CD4-positive, alpha-beta memory T cell (primary cell): Measurements from ENCODE around the gene ANKRD52. TPM values are rescaled to one million over a fixed set of nuclear protein-coding genes. Genes with fewer than 3 reads are reported as not detected.
"Not testable (repeated sequence)": the region's sequence is repeated elsewhere in the genome, so short reads cannot be mapped to it uniquely, and the experiment has no call there.

Source experiments
- CTCF ChIA-PET: fragments of 350-600 bp; sonication (Branson Sonifier 250); formaldehyde crosslinking; loops from one replicate; lab custom pipeline; 2021; ENCODE audit warnings: inconsistent platforms; ENCODE audit not compliant: partially characterized antibody; lab: Charles Lee
- POLR2A ChIA-PET: fragments of 350-600 bp; sonication (Branson Sonifier 250); formaldehyde crosslinking; loops from one replicate; lab custom pipeline; 2021; ENCODE audit not compliant: partially characterized antibody; lab: Charles Lee
- DNase-seq, 5 donors: peaks; one replicate each; pipeline versions ENCODE4 v3.0.0 to v3.0.0-alpha.2; 2020 to 2022; ENCODE audit warnings: mixed read lengths in 1 of 5
- H3K27ac ChIP-seq: one replicate; pipeline ENCODE4 v1.7.0; 2013; ENCODE audit warnings: low read depth, low read length
- H3K27me3 ChIP-seq: 2 replicates; pipeline ENCODE4 v1.7.0; 2013; ENCODE audit warnings: mild to moderate bottlenecking, low read length, moderate library complexity; ENCODE audit not compliant: insufficient read depth
- H3K36me3 ChIP-seq: 2 replicates; pipeline ENCODE4 v1.7.0; 2013; ENCODE audit warnings: mild to moderate bottlenecking, low read length, moderate library complexity; ENCODE audit not compliant: insufficient read depth
- H3K4me1 ChIP-seq: 2 replicates; pipeline ENCODE4 v1.7.0; 2013; ENCODE audit warnings: mild to moderate bottlenecking, low read length, moderate library complexity; ENCODE audit not compliant: insufficient read depth
- H3K4me3 ChIP-seq, 2 donors: one replicate each; pipeline ENCODE4 v1.7.0; 2013; ENCODE audit warnings: low read length in 2 of 2, mild to moderate bottlenecking in 1 of 2
- H3K9me3 ChIP-seq, 2 donors: one replicate each; pipeline ENCODE4 v1.7.0; 2013; ENCODE audit warnings: low read length in 2 of 2, control low read depth in 1 of 2; ENCODE audit not compliant: control insufficient read depth in 1 of 2
- H3K27ac Mint-ChIP-seq, 7 donors: one replicate each; pipeline ENCODE4 v1.8.0; 2020 to 2021; ENCODE audit warnings: mixed read lengths in 7 of 7, mild to moderate bottlenecking in 6 of 7, inconsistent platforms in 3 of 7, moderate library complexity in 3 of 7
- H3K27me3 Mint-ChIP-seq, 2 donors: one replicate each; pipeline ENCODE4 v1.8.0; 2020 to 2021; ENCODE audit warnings: mixed read lengths in 2 of 2
- H3K36me3 Mint-ChIP-seq, 2 donors: one replicate each; pipeline ENCODE4 v1.8.0; 2020 to 2021; ENCODE audit warnings: mixed read lengths in 2 of 2, inconsistent platforms in 1 of 2, mild to moderate bottlenecking in 1 of 2
- H3K4me1 Mint-ChIP-seq, 4 donors: one replicate each; pipeline ENCODE4 v1.8.0; 2020 to 2021; ENCODE audit warnings: mixed read lengths in 4 of 4, mild to moderate bottlenecking in 1 of 4
- H3K4me3 Mint-ChIP-seq, 8 donors: one replicate each; pipeline ENCODE4 v1.8.0; 2020 to 2021; ENCODE audit warnings: mixed read lengths in 8 of 8, mild to moderate bottlenecking in 7 of 8, moderate library complexity in 6 of 8, inconsistent platforms in 3 of 8
- H3K9me3 Mint-ChIP-seq, 8 donors: one replicate each; pipeline ENCODE4 v1.8.0; 2020 to 2021; ENCODE audit warnings: mixed read lengths in 8 of 8, mild to moderate bottlenecking in 5 of 8, inconsistent platforms in 3 of 8, moderate library complexity in 1 of 8
- intact Hi-C: fragments of 100-400 bp; cut with micrococcal nuclease; formaldehyde crosslinking; loops from one replicate; pipeline ENCODE4 v1.15.1; 2023
- polyA plus RNA-seq, 2 donors: library from polyadenylated mRNA; unstranded; fragments of 300-500 nt; fragmentation: Illumina TruSeq; gene quantifications; one replicate each; pipeline ENCODE4 v1.2.3, GENCODE V29; 2021
- total RNA-seq, 2 experiments: library from RNA; stranded (reverse); gene quantifications; one replicate each; pipeline ENCODE4 v1.2.3, GENCODE V29; 2021

Gene ANKRD52
- total and polyA plus RNA-seq, 4 experiments from 2014 or later, result 3.4 to 44.5 (median 34.6) TPM

DNA sequence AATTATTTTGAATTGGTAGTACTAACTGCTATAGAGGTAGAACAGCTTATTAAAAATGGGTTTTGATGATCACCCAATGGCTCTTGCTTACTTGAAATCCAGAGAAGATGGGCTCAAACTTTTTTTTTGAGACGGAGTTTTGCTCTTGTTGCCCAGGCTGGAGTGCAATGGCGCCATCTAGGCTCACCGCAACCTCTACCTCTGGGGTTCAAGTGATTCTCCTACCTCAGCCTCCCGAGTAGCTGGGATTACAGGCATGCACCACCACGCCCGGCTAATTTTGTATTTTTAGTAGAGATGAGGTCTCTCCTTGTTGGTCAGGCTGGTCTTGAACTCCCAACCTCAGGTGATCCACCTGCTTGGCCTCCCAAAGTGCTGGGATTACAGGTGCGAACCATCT, 4.8 kb upstream of the ANKRD52 start:
- H3K9me3 Mint-ChIP-seq, H3K27ac ChIP-seq, H3K4me3 ChIP-seq, H3K9me3 ChIP-seq, H3K27me3 ChIP-seq, intact Hi-C loops, DNase-seq, H3K36me3 ChIP-seq, H3K27me3 Mint-ChIP-seq, H3K36me3 Mint-ChIP-seq, H3K4me3 Mint-ChIP-seq, H3K27ac Mint-ChIP-seq: not testable (repeated sequence)
- POLR2A ChIA-PET, result interaction anchor here (0.6 kb wide), 1 partner anchor 73 kb away, joined by 3 read pairs; the partner anchor contains the start of gene SMARCC2
- peaks cover 17% of the 10 kb centered on the region for H3K4me1 ChIP-seq
- CTCF ChIA-PET, result interaction anchor here (0.7 to 1.2 kb wide), 4 partner anchors 35 to 1263 kb away, joined by 3 to 5 read pairs (median 4); no protein-coding TSS in a partner anchor
- peaks cover 16 to 31% (median 23%) of the 10 kb centered on the region in 4 donors for H3K4me1 Mint-ChIP-seq

DNA sequence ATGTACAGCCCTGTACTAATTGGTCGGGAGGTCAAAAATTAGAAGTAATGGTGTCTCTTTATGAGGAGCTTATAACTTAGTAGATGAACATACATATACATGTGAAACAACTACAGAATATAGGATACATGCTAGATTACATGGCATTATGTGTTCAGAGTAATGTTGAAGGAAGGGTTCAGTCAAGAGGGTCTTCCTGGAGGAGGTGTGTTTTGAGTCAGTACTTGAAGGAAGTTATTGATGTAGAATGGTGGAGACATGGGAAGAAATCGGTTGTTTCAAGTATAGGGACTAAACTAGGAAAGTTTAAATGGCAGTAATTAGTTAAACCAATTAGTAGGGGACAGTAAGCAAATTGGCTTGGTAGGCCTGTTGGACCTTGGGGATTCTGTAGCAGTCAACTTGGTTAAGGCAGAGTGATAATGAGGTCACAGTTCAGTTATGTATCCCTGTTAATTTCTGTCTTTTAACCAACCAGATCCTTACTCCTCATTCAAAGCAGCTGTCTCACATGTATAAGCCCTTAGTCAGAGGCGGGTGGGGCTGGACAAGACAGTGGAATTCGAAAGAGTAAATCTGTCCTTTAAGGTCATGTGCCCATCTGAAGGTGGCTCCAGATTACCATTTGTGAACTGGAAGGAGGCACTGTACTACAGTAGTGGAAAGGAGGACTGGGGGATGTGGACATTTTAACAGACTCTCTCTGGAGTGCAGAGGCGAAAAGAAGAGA, 3.5 kb upstream of the ANKRD52 start:
- ChIA-PET POLR2A (no interaction called here), CTCF (interaction anchor here (1.3 kb wide), 1 partner anchor 143 kb away, joined by 4 read pairs; the partner anchor contains the start of gene ZC3H10)
- Mint-ChIP-seq H3K27ac (peak overlapping the region in 2 of 7 donors; percentile 4 to 29), H3K4me3 (no peak overlapping the region), H3K36me3 (peaks cover 0 to 5% of the 10 kb centered on the region in 2 donors), H3K27me3 (no peaks in the 10 kb centered on the region), H3K4me1 (peaks cover 16 to 31% (median 22%) of the 10 kb centered on the region in 4 donors), H3K9me3 (no peaks in the 10 kb centered on the region)
- Histone ChIP-seq H3K4me3 (no peak overlapping the region), H3K36me3 (no peaks in the 10 kb centered on the region), H3K27ac (no peak overlapping the region), H3K27me3 (no peaks in the 10 kb centered on the region), H3K4me1 (peaks cover 20% of the 10 kb centered on the region), H3K9me3 (no peaks in the 10 kb centered on the region)
- no peak for DNase-seq
- intact Hi-C loops, result no loop called here

DNA sequence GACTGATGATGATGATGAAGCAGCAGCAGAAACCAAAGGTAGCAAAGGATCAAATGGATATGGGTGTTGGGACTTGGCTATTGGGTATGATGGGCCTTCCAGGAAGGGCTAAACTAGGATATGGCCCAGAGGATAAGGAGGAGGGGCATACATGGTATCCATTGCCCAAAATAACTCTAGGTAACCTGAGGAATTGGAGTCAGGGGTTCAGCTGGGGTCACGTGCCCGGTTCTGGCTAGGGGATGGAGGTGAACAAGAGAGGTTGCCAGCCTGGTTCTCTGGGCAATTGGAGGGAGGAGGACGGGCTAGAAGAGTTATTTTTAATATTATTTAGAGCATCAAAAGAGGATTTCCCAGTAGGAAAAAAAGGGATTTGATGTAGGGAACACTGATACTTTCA, 2.7 kb upstream of the ANKRD52 start:
- intact Hi-C loops, result no loop called here

GRCh38 chr12:56260380-56260779, 2.2 kb upstream of the ANKRD52 start:
- Mint-ChIP-seq H3K4me3 (peak overlapping the region in 4 of 8 donors; percentile 14 to 54 (median 30)), H3K4me1 (peaks cover 12 to 31% (median 18%) of the 10 kb centered on the region in 4 donors), H3K36me3 (peaks cover 5 to 9% of the 10 kb centered on the region in 2 donors), H3K27ac (peak overlapping the region in 1 of 7 donors; percentile 68), H3K27me3 (no peaks in the 10 kb centered on the region), H3K9me3 (no peaks in the 10 kb centered on the region)
- Histone ChIP-seq H3K9me3 (no peaks in the 10 kb centered on the region), H3K36me3 (peaks cover 7% of the 10 kb centered on the region), H3K27me3 (no peaks in the 10 kb centered on the region), H3K4me1 (peaks cover 21% of the 10 kb centered on the region), H3K27ac (no peak overlapping the region), H3K4me3 (no peak overlapping the region)
- ChIA-PET CTCF (interaction anchor here (1.2 to 2.9 kb wide), 2 partner anchors 71 to 142 kb away, joined by 4 to 8 read pairs; partner anchors contain the start of genes SMARCC2 and ZC3H10), POLR2A (no interaction called here)
- intact Hi-C loops, result no loop called here
- DNase-seq, result no peak

More for the DNA sequence above, 2.7 kb upstream of the ANKRD52 start:
- POLR2A ChIA-PET, result no interaction called here
- H3K27me3 Mint-ChIP-seq, result no peaks in the 10 kb centered on the region
- H3K9me3 Mint-ChIP-seq, result no peaks in the 10 kb centered on the region
- peaks cover 21% of the 10 kb centered on the region for H3K4me1 ChIP-seq
- H3K27ac ChIP-seq, result no peak overlapping the region
- no peaks in the 10 kb centered on the region for H3K9me3 ChIP-seq
- H3K27me3 ChIP-seq, result no peaks in the 10 kb centered on the region
- peaks cover 14 to 30% (median 21%) of the 10 kb centered on the region in 4 donors for H3K4me1 Mint-ChIP-seq
- DNase-seq, result no peak
- peaks cover 2% of the 10 kb centered on the region for H3K36me3 ChIP-seq
- CTCF ChIA-PET, result interaction anchor here (1.3 kb wide), 1 partner anchor 143 kb away, joined by 4 read pairs; the partner anchor contains the start of gene ZC3H10
- no peak overlapping the region for H3K4me3 ChIP-seq
- peaks cover 4 to 6% of the 10 kb centered on the region in 2 donors for H3K36me3 Mint-ChIP-seq
- H3K27ac Mint-ChIP-seq, result peak overlapping the region in 3 of 7 donors; percentile 19 to 74 (median 68)
- peak overlapping the region in 1 of 8 donors; percentile 54 for H3K4me3 Mint-ChIP-seq

DNA sequence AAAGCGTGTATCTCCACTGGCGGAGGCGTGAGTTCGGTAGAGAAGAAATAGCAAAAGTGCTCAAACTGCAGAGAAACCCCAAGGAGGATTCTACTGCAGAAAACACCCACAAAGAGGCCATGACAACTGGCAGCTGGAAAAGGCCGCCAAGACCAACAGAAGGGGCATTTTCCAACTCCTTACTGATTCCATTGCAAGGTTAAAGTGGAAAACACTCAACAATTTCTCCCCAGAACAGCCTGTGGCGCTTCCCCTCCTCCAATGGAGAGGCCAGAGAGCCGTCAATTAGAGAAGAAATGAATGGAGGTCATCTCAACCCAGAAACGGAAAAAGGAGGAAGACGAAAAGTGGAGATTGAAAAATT, 618 bp upstream of the ANKRD52 start:
- peak overlapping the region; percentile 89 to 97 (median 92) for H3K4me3 Mint-ChIP-seq
- H3K4me3 ChIP-seq, result peak overlapping the region; percentile 85 to 95
- H3K27ac Mint-ChIP-seq, result peak overlapping the region; percentile 82 to 95 (median 91)
- peaks cover 18% of the 10 kb centered on the region for H3K36me3 ChIP-seq
- H3K36me3 Mint-ChIP-seq, result peaks cover 16 to 23% of the 10 kb centered on the region in 2 donors
- no peaks in the 10 kb centered on the region for H3K27me3 Mint-ChIP-seq
- no peaks in the 10 kb centered on the region for H3K9me3 Mint-ChIP-seq
- ChIA-PET POLR2A (interaction anchor here (0.8 to 5.1 kb wide), 15 partner anchors 9 to 418 kb away, joined by 3 to 38 read pairs (median 5); partner anchors contain the start of genes CNPY2, COQ10A, IL23A and PAN2), CTCF (interaction anchor here (0.8 to 5.5 kb wide), 13 partner anchors 9 to 214 kb away, joined by 3 to 36 read pairs (median 5); partner anchors contain the start of genes COQ10A, RNF41, SMARCC2 and TIMELESS)
- peaks cover 21% of the 10 kb centered on the region for H3K4me1 ChIP-seq
- no peaks in the 10 kb centered on the region for H3K27me3 ChIP-seq
- DNase-seq, result no peak
- H3K27ac ChIP-seq, result peak overlapping the region; percentile 81
- intact Hi-C loops, result loop anchor here (1.0 kb wide), 5 partner anchors 7 to 205 kb away; partner anchors contain the start of genes COQ10A and CS
- no peaks in the 10 kb centered on the region for H3K9me3 ChIP-seq
- H3K4me1 Mint-ChIP-seq, result peaks cover 13 to 31% (median 19%) of the 10 kb centered on the region in 4 donors

DNA sequence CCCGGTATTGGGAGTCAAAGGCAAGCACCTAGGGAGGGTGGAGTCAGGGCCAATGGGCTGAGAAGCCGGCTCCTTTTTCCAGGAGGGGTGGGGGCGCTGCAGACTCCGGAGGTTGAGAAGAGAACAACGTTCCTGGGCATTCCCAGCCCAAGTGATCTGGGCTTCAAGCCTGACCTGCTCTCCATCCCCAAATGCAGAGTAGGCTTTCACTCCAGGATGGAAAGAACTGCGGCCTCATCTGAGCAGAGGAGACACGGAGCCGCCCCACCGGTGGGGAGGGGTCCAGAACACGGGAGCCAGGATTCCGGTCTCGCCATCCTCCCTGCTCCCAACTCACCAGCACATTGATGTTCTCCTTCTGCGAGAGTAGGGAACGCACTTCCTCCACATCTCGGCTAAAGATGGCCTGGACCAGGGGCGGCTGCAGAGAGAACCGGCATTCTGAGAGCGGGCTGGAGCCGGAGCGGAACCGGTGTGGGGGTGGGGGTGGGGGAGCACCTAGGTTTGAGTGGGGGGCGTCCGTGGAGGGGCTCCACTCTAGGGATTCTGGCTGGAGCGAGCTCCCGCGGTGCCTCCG, 605 bp downstream of the ANKRD52 start:
- peak overlapping the region; percentile 81 to 86 (median 83) for H3K4me3 Mint-ChIP-seq
- peaks cover 13 to 31% (median 19%) of the 10 kb centered on the region in 4 donors for H3K4me1 Mint-ChIP-seq
- ChIA-PET CTCF (interaction anchor here (0.7 to 5.5 kb wide), 13 partner anchors 10 to 206 kb away, joined by 3 to 36 read pairs (median 7); partner anchors contain the start of genes COQ10A, RNF41, SMARCC2 and TIMELESS), POLR2A (interaction anchor here (0.6 to 5.1 kb wide), 27 partner anchors 8 to 855 kb away, joined by 3 to 38 read pairs (median 4); partner anchors contain the start of genes CNPY2, COQ10A, CS and ESYT1)
- Histone ChIP-seq H3K4me1 (peaks cover 21% of the 10 kb centered on the region), H3K9me3 (no peaks in the 10 kb centered on the region), H3K27ac (peak overlapping the region; percentile 81), H3K4me3 (peak overlapping the region; percentile 8 to 85), H3K36me3 (peaks cover 30% of the 10 kb centered on the region), H3K27me3 (no peaks in the 10 kb centered on the region)
- no peaks in the 10 kb centered on the region for H3K27me3 Mint-ChIP-seq
- peak overlapping the region in 6 of 7 donors; percentile 59 to 81 (median 76) for H3K27ac Mint-ChIP-seq
- H3K9me3 Mint-ChIP-seq, result no peaks in the 10 kb centered on the region
- H3K36me3 Mint-ChIP-seq, result peaks cover 26 to 35% of the 10 kb centered on the region in 2 donors
- intact Hi-C loops, result loop anchor here (1.0 kb wide), 5 partner anchors 9 to 207 kb away; partner anchors contain the start of genes COQ10A and CS
- DNase-seq, result no peak
